Activated CD8-positive, alpha-beta memory T cell treated with anti-CD3 and anti-CD28 coated beads, Interleukin-2, amount 50 U/mL, for 48 hours (primary cell): ENCODE data around the gene TPR.

Experiments used
- DNase-seq: peaks from one replicate; pipeline ENCODE4 v3.0.0-alpha.2; 2020

Gene TPR

GRCh38 chr1:186283374-186283773, 91.7 kb downstream of the TPR start:
- DNase-seq = no peak

GRCh38 chr1:186282466-186282865, 92.6 kb downstream of the TPR start:
- DNase-seq = no peak

- no peak for DNase-seq
These were observed 99.2 kb downstream of the TPR start for GRCh38 chr1:186275822-186276221.

- no peak for DNase-seq
These were observed 102.6 kb downstream of the TPR start for GRCh38 chr1:186272486-186272885.

- DNase-seq = no peak
These were observed 104.0 kb downstream of the TPR start for GRCh38 chr1:186271032-186271431.
